AG09319 (cell line): ENCODE results near the gene KIF22.
"Not testable (repeated sequence)": the region's sequence is repeated elsewhere in the genome, so short reads cannot be mapped to it uniquely, and the experiment has no call there.

Experiments
- DNase-seq: peaks from one replicate; pipeline ENCODE4 v3.0.0-alpha.2; 2010; ENCODE audit warnings: low read depth; ENCODE audit errors: extremely low read depth
- CTCF ChIP-seq: IDR thresholded peaks from 2 replicates; pipeline ENCODE4 v1.5.1; 2011; ENCODE audit warnings: low read depth, mild to moderate bottlenecking, inconsistent platforms, low read length, moderate library complexity

Gene KIF22

GRCh38 chr16:29784157-29784556 is 6.4 kb upstream of the KIF22 start:
- DNase-seq = no peak
- no peak for TF ChIP-seq CTCF

DNA sequence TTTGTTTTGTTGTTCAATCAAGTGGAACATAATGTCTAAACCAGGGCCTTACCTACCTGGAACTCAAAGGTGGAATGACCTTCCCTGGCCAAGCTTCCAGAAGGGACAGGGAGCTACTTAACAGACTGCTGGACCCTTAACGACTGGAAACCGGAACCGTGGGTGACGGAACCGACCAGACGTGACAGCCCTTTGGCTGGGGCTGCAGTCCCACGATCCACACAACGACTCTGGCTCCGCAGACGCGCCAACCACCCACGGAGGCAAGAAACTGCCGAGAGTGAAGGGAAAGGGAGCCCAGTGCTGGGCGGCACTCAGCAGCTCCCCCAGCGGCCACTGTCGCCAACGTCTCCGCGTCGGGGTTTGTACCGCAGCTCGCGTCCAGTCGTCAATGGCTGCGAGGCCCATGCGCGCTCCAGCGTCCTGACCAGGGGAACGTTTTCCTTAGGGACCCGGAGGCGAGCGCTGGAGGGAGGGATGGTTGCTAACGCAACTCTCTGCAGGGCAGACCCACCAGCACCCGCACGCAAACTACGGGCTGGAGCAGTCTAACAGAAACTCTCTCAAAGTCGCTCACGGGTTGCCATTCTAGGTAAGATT is 5.5 kb upstream of the KIF22 start:
- peak; percentile 86 for TF ChIP-seq CTCF
- DNase-seq = no peak

DNA sequence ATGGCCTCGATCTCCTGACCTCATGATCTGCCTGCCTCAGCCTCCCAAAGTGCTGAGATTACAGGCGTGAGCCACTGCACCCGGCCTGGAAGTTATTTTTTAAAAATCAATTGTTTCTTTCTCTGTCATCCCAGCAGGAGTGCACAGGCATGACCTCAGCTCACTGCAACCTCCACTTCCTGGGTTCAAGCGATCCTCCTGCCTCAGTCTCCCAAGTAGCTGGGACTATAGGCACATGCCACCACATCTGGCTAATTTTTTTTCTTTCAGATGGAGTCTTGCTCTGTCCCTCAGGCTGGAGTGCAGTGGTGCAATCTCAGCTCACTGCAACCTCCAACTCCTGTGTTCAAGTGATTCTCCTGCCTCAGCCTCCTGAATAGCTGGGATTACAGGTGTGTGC is 3.4 kb upstream of the KIF22 start:
- not testable (repeated sequence) for DNase-seq

- TF ChIP-seq CTCF = no peak
- DNase-seq = no peak
Observed at GRCh38 chr16:29789775-29790182, 772 bp upstream of the KIF22 start.

DNA sequence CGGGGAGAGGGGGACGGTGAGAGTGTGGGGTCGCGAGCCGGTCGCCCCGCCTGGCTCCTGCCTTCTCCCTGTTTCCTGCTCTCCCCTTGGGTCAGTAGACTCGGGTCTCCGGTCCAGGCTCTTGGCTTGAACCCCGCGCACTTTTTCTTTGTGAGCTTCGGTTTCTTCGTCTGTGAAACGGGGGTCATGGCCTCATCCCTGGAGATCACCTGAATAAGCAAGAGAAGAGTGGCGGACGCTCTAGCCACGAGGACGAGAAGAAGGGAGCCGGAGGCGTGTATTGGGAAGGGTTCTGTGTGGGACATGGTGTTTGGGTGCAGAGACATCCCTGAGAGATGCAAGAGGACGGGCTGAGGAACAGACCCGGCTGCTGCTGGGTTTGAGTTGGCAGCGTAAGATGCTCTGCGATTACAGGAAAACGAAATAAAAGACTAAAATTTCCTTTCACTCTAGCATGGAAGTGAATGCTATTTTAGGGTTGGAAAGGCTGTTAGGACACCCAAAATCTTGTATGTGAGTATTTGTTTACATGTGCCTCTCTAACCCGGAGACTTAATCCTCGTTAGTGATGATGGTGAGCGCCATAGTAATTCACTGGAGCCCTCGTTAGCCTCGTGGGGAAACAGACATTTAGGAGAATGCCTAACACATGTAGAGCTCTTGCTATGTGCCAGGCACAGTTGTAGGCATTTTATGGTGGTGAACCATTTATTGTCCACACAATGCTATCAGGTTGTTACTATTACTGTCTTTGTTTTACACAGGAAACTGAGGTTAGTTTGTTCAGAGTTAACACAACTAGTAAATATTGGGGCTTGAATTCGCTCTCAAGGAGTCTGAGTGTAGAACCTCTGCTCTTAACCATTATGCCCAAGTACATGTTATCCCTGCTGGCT is 646 bp downstream of the KIF22 start:
- TF ChIP-seq CTCF = no peak
- no peak for DNase-seq

GRCh38 chr16:29791845-29792807 is 1.6 kb downstream of the KIF22 start:
- DNase-seq = no peak
- TF ChIP-seq CTCF = no peak

DNA sequence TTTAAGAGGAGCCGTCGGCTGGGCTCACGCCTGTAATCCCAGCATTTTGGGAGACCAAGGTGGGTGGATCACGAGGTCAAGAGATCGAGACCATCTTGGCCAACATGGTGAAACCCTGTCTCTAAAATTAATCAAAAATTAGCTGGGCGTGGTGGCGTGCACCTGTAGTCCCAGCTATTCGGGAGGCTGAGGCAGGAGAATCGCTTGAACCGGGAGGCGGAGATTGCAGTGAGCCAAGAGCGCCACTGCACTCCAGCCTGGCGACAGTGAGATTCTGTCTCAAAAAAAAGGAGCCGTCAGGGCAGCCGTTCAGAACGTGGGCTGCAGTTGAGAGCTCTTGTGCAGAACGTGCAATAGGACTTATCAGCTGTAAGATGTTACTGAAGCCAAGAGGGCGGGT is 2.6 kb downstream of the KIF22 start:
- DNase-seq = not testable (repeated sequence)

GRCh38 chr16:29794231-29794710 is 3.7 kb downstream of the KIF22 start:
- no peak for TF ChIP-seq CTCF

More at GRCh38 chr16:29794231-29794710, 3.7 kb downstream of the KIF22 start:
- no peak for DNase-seq
